Peyer's patch (tissue), 4 donors: ENCODE measurements around the gene TRAF2.

Experiments used
- POLR2A ChIP-seq, 2 donors: fragments of 450-650 bp; IDR thresholded peaks; one replicate each; pipeline ENCODE4 v1.5.1; 2017; ENCODE audit warnings: antibody characterized with exemption in 2 of 2, mild to moderate bottlenecking in 2 of 2, moderate library complexity in 2 of 2
- TF ChIP-seq, protein P1 (sequence below), 6 experiments: fragments of 450-650 bp in 4 of 6; fragments of 200-600 bp in 2 of 6; sonication (generic) in 1 of 6; IDR thresholded peaks; one replicate each; pipeline ENCODE4 v1.5.1; 2017 to 2019; ENCODE audit warnings: antibody characterized with exemption in 6 of 6, mild to moderate bottlenecking in 3 of 6, moderate library complexity in 1 of 6

DNA sequence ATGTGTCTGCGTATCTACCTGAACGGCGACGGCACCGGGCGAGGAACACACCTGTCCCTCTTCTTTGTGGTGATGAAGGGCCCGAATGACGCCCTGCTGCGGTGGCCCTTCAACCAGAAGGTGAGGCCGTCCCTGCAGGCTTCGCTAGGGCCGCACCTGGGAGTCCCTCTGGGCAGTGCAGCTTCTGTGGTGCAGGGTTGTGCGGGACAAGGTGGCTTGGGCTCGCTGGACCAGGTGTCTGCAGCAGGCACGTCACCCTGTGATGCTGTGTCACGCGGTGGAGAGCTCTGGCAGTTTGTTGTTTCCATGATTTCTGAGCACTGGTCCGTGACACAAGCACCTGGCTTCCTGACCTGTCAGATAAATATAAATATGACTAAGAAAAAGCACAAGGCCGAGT lies 37.6 kb downstream of the TRAF2 start:
- TF ChIP-seq, protein P1, sequence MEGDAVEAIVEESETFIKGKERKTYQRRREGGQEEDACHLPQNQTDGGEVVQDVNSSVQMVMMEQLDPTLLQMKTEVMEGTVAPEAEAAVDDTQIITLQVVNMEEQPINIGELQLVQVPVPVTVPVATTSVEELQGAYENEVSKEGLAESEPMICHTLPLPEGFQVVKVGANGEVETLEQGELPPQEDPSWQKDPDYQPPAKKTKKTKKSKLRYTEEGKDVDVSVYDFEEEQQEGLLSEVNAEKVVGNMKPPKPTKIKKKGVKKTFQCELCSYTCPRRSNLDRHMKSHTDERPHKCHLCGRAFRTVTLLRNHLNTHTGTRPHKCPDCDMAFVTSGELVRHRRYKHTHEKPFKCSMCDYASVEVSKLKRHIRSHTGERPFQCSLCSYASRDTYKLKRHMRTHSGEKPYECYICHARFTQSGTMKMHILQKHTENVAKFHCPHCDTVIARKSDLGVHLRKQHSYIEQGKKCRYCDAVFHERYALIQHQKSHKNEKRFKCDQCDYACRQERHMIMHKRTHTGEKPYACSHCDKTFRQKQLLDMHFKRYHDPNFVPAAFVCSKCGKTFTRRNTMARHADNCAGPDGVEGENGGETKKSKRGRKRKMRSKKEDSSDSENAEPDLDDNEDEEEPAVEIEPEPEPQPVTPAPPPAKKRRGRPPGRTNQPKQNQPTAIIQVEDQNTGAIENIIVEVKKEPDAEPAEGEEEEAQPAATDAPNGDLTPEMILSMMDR (IDR thresholded peaks at IDR 0.05): no peak
- no peak for TF ChIP-seq POLR2A (IDR thresholded peaks at IDR 0.05)
